Cardiac septum (tissue), 1 donor: ENCODE measurements around the gene PLET1. TPM values are rescaled to one million over a fixed set of nuclear protein-coding genes. Genes with fewer than 3 reads are reported as not detected.
A peak's percentile ranks its signal among the peaks of the same experiment; 100 is the strongest.

Experiments
- DNase-seq: peaks from one replicate; pipeline ENCODE4 v3.0.0-alpha.2; 2020; ENCODE audit warnings: low spot score
- intact Hi-C: fragments of 100-400 bp; cut with DNase I; formaldehyde crosslinking; loops from one replicate; pipeline ENCODE4 v1.14.0; 2022
- long read RNA-seq: library from polyadenylated mRNA; unstranded; transcript quantifications from one replicate; pipeline ENCODE4 v2.0.0, GENCODE V29; 2021
- total RNA-seq: library from RNA; stranded (reverse); fragmentation: NEBNext Ultra II Directional; extraction: Animal tissue kit (Norgen Biotek cat#: 25700); gene quantifications from one replicate; pipeline ENCODE4 v1.2.1, GENCODE V29; 2021
- donor health status: DM: no; HTN: no; CAD: no.

PLET1 gene
- total RNA-seq: not detected
- long read RNA-seq: 0 reads

- DNase-seq: no peak
These were observed at the start of gene PLET1 for GRCh38 chr11:112260490-112260889. TSS of gene PLET1 (minus strand) at chr11:112260860. CDS start at chr11:112260589, 271 bp downstream.

GRCh38 chr11:112310419-112310818, 49.8 kb upstream of the PLET1 start:
- intact Hi-C loops: no loop called here
- DNase-seq: no peak

More at GRCh38 chr11:112260490-112260889, at the start of gene PLET1:
- intact Hi-C loops: no loop called here

GRCh38 chr11:112308651-112309050, 48.0 kb upstream of the PLET1 start:
- DNase-seq: no peak
- intact Hi-C loops: no loop called here

- no peak for DNase-seq
- intact Hi-C loops: no loop called here
These were observed 47.0 kb upstream of the PLET1 start for GRCh38 chr11:112307616-112308015.

GRCh38 chr11:112306230-112306629, 45.6 kb upstream of the PLET1 start:
- intact Hi-C loops: no loop called here

GRCh38 chr11:112304914-112305313, 44.3 kb upstream of the PLET1 start:
- intact Hi-C loops: no loop called here
- no peak for DNase-seq

More at GRCh38 chr11:112306230-112306629, 45.6 kb upstream of the PLET1 start:
- DNase-seq: no peak

- intact Hi-C loops: no loop called here
- no peak for DNase-seq
These were observed 43.0 kb upstream of the PLET1 start for GRCh38 chr11:112303616-112304015.

GRCh38 chr11:112302226-112302868, 41.7 kb upstream of the PLET1 start:
- no peak for DNase-seq
- intact Hi-C loops: no loop called here

GRCh38 chr11:112300094-112300786, 39.6 kb upstream of the PLET1 start:
- no peak for DNase-seq
- intact Hi-C loops: no loop called here

GRCh38 chr11:112298535-112298934, 37.9 kb upstream of the PLET1 start:
- intact Hi-C loops: loop anchor here (10.0 kb wide), 5 partner anchors 356 to 816 kb away; partner anchors contain the start of gene NCAM1
- DNase-seq: peak; percentile 85

GRCh38 chr11:112297248-112297866, 36.7 kb upstream of the PLET1 start:
- no peak for DNase-seq
- intact Hi-C loops: loop anchor here (10.0 kb wide), 5 partner anchors 357 to 817 kb away; partner anchors contain the start of gene NCAM1

- DNase-seq: no peak
- intact Hi-C loops: loop anchor here (10.0 kb wide), 5 partner anchors 359 to 819 kb away; partner anchors contain the start of gene NCAM1
These were observed 35.4 kb upstream of the PLET1 start for GRCh38 chr11:112296044-112296443.

- intact Hi-C loops: loop anchor here (5.0 to 10.0 kb wide), 7 partner anchors 262 to 820 kb away; partner anchors contain the start of gene NCAM1
- no peak for DNase-seq
These were observed 34.2 kb upstream of the PLET1 start for GRCh38 chr11:112294688-112295340.

- no peak for DNase-seq
- intact Hi-C loops: loop anchor here (5.0 to 10.0 kb wide), 7 partner anchors 264 to 821 kb away; partner anchors contain the start of gene NCAM1
These were observed 33.0 kb upstream of the PLET1 start for GRCh38 chr11:112293614-112294013.

GRCh38 chr11:112292785-112293407, 32.2 kb upstream of the PLET1 start:
- DNase-seq: no peak
- intact Hi-C loops: loop anchor here (5.0 to 10.0 kb wide), 7 partner anchors 264 to 822 kb away; partner anchors contain the start of gene NCAM1

- intact Hi-C loops: loop anchor here (5.0 to 10.0 kb wide), 7 partner anchors 265 to 823 kb away; partner anchors contain the start of gene NCAM1
- DNase-seq: no peak
These were observed 31.5 kb upstream of the PLET1 start for GRCh38 chr11:112292188-112292587.

GRCh38 chr11:112291191-112291590, 30.5 kb upstream of the PLET1 start:
- no peak for DNase-seq
- intact Hi-C loops: loop anchor here (5.0 to 10.0 kb wide), 7 partner anchors 266 to 824 kb away; partner anchors contain the start of gene NCAM1

- no peak for DNase-seq
- intact Hi-C loops: loop anchor here (5.0 to 10.0 kb wide), 7 partner anchors 267 to 824 kb away; partner anchors contain the start of gene NCAM1
These were observed 29.8 kb upstream of the PLET1 start for GRCh38 chr11:112290493-112290850.
